Measurements from ENCODE around the gene TGFA.
"Not testable (repeated sequence)": the region's sequence is repeated elsewhere in the genome, so short reads cannot be mapped to it uniquely, and the experiment has no call there.

TGFA gene

DNA sequence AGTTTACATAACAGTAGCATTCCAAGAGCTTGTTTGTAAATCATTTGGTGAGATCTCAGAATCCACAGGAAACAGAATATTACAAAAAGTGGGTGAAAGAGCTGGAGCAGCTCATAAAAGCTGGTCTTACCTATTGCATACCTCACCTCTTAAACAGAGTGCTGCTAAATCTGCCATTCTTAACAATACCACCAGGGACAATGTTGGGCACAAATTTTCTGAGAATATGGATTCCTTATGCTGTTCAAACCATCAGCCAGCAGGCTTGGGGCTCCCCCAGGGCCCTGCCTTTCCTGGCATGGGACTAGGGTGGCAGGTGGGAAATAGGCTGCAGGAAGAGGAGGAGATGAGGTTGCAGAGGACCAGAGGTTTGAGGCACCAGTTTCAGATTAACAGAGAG, 55.6 kb downstream of the TGFA start:
- DNase-seq (ENCODE audit: low read depth, low spot score), result no peak

DNA sequence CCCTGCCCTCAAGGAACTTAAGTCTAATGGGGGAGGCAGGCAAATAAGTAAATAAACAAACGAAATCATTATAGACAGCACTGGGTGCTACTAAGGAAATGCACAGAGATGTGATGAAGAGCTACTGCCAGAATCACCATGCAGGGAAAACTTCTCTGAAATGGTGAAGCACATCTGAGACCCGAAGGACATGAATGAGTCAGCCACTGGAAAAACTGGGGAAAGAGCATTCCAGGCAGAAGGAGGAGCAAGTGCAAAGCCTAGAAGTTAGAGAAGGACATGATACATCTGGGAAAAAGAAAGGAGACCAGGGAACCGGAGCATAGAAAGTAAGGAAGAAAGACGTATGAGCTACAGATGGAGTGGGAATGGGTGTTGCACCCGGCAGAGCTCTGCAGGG, 56.8 kb downstream of the TGFA start:
- DNase-seq (ENCODE audit: low read depth, low spot score), result no peak

DNA sequence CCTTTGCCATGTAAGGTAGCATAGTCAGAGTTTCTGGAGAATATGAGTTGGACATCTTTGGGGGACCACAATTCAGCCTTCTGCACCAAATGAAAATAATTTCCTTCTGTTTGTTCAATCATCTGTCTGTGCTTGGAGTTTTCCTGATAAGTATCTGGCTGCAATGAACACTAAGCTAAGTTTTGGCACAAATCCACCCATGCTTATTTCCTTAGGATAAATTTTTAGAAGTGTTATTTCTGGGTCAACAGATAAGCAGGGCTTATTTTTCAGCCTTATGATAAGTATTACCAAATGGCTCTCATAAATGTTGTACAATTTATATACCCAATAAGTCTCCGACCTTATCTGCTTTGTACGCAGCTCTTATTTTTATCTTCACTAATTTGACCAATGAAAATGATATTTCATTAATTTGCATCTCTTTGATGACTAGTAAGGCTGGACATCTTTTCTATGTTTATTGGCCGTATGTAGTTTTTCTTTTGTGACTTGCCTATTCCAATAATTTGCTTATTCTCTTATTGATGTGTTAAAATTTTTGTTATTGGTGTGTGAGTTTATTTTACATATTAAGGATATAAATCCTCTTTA, 59.2 kb downstream of the TGFA start:
- no peak for DNase-seq (ENCODE audit: low read depth, low spot score)

DNA sequence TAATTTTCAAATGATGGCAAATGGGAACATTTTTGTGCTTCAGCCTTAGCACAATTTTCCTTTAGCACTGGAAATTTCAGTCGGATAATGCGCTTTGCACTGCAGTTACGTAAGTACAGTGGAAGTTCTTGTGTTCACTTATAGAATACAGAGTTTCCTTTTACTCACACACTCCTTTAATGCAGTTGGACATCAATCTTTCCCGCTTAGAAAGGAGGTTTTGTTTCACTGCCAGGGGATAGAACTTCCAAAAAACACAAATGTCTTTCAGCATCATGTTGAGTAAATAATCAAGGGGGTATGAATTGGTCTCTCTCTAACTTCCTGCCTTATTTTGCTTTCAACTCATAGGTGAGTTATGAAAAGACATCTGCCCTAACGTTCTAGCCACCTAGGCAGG, 63.2 kb downstream of the TGFA start:
- DNase-seq (ENCODE audit: low read depth, low spot score), result no peak

DNA sequence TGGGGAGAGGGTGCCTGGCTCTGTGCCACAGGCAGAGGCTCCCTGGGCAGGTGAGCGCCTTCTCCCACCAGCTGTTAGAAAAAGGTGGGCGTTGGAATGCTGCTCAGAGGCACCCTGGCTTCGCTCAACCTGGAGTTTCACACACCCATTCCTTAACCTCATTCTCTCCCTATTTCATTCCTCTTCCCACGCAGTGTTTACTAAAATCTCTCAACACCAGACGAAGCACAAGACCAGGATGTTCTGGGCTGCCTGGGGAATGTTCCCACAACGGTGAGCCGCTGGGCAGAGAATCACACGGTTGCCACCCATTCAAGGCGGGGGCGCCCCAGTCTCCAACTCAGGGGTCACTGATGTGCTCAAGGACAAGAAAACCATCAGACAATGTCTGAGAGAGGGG, 64.5 kb downstream of the TGFA start:
- DNase-seq (ENCODE audit: low read depth, low spot score), result no peak

DNA sequence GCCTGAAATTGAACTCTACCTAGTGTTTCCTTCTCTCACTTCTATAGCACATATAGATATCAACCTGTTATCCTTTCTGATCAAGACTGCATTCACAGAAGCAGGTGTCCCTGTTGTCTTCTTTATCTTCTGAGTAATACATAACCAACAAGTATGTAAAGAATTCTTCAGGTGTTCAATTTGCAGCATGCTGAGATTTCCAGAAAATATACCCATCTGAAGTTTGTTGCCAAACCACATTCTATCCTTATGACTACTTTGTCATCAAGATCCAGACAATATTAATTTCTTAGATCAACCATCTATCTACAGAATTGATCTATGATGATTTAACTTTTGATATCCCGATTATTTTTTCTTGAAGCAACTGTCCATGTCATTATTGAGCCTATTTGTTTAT, 69.5 kb downstream of the TGFA start:
- DNase-seq (ENCODE audit: low read depth, low spot score), result no peak

DNA sequence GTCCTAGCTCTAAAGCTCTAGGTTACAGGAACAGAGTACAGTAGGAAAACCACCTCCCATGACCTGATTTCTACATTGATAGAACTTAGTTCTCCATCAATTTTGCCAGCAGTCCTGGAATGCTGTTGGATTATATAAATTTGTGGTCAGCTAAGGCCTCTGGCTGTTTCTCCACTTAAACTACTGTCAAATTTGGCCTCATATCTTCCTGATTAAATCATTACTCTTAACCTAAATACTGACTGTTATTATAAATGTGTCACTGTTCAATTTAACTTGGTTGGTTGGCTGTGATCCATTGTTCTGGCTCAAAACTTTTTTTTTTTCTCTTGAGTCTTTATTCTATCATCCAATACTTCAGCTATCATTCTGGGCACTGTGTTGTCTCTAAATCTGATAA, 71.2 kb downstream of the TGFA start:
- no peak for DNase-seq (ENCODE audit: low read depth, low spot score)

DNA sequence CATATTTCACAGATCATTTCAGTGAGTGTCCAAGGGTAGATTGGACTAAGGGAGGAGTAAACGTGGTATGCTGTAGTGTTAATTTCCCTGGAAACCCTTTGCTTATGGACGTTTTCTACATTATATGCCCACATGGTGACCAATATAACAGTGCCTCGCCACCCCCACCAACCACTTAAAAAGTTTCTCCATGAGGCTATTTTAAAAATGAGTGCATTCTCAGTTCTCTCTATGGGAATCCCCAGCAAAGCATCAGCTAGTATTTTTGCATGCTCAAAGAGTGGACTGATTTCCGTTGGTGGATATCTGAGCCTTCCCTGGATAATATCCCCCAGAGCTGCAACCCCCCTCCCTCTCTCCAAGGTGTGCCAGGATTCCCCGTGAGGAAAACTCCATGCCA, 73.2 kb downstream of the TGFA start:
- no peak for DNase-seq (ENCODE audit: low read depth, low spot score)

DNA sequence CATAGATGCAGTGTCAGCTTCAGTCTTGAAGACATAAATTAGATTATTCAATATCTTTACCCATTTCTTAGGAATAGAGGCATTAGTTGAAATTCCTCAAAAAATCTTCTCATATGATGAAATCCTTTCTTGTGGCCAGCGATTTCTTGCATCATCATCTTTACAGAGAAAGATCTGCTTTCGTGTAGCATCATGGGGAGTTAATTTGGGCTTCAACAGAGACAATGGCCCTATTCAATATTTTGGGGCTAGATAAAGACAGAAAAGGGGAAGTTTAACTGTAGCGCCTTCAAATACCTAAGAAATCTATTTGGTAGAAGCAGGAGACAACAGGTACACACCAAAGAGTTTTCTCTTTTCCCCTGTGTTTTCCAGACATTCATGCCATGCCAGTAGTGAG, 73.8 kb downstream of the TGFA start:
- no peak for DNase-seq (ENCODE audit: low read depth, low spot score)

DNA sequence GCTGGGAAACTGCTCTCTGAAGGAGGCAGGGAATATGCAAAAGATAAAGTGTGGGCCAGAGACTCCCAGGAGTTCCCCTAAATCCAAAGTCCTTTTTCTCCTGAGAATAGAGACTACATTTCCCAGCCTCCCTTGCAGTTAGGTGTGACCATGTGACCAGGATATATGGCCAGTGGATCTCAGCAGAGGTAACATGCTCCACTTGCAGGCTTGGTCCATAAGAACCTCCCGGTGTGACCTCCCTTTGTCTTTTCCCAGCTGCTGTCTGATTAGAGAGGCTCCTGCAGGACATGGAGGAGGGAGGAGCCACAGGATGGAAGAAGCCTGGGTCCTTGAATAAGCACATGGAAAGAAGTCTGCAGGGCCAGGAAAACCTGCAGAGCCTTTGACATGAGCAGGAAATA, 76.2 kb downstream of the TGFA start:
- no peak for DNase-seq (ENCODE audit: low read depth, low spot score)

DNA sequence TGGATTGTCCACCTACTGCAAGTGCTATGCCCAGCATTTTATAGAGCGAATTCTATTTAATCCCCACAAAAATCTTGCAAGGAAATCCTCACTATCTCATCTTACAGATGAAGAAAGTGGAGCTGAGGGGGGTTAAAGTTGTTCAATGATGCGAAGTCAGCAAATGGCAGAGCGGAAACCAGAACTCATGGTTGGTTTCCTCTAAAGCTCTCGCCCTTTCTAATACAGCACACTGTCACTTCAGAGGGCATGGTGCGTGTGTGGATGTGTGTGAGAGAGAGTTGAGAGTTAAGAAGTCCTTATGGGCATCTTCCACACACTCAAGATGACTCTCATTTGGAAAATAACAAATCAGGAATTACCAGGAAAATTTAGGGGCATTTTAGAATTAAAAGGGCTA, 78.4 kb downstream of the TGFA start:
- no peak for DNase-seq (ENCODE audit: low read depth, low spot score)

DNA sequence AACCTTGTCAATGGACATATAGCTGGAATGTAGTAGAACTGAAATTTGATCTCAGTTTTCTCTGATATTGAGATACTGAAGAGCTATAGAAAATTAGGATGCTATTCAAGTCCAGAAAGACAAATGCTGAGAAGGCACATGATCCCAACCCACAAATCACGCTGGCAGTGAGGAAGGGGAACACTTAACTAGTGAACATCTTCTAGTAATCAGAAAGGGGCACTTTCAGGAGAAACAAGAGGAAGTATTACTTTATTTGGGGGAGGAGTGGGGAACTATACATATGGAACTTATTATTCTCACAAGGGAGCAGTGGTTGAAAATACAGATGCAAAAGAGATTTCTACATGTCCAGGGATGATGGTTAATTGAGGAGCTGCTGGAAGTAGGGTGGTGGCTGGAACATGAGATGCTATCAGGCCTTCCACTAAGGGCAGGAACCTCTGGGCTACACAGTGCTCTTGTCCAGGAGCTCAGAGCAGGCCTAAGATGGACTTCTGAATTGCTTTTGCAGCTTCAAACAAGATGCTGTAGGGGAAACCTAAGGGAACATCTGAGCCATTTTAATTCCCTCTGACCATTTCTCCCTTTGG, 79.3 kb downstream of the TGFA start:
- DNase-seq (ENCODE audit: low read depth, low spot score), result no peak

DNA sequence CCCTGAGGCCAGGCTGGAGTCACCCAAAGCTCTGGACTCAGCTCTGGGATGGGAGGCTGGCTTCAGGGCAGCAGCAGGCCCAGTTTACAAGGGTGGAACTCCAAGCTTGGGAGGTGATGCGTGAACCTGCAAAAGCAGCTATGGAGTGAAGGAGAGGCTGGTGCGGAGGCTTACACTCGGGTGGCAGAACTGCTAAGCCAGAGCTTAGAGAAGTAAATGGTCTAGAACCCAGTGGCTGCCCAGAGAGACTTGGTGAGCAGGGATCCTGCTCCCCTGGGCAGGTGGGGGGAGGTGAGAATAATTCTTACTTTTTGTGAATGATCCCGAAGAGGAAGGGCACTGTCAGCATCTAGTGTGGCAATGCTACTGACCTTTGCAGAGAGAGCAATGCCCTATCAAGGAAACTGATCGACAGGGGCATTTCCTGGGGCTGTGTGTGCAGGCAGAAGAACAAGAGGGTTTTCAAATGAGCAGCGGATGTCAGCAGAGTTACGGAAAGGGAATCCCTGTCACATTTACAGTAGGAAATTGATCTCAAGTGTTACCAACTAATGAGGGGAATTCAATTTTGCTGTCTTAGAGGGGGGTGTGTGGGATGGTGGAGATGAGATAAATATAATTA, 80.4 kb downstream of the TGFA start:
- DNase-seq (ENCODE audit: low read depth, low spot score), result no peak

DNA sequence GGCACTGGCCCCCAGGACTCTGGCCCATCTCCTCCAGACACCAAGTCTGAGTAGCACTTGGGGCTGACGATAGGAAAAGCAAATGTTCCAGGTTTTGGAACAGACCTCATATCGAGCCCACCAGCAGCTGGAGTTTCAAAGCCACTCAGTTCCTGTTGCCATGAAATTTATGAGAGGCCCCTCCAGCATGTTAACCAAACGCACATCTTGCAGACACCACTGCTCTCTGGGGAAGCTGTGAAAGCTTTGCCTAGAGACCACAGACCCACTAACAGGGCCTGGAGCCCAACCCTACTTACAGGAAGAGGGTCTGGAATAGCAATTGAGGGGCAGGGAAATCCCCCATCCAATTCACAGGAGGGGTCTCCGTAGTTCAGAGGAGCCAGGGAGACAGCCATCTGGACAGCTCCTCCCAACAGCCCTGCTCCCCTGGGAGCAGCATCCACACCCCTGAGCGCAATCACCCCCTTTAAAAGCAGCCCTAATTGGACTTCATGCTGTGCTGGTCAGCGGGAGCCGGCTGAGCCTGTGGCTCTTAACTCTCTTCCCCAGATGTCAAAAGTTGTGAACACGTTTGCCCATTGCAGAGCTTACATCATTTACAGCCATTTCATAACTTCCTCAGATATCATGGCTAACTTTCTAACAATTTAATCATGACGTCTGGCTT, 81.3 kb downstream of the TGFA start:
- no peak for DNase-seq (ENCODE audit: low read depth, low spot score)

DNA sequence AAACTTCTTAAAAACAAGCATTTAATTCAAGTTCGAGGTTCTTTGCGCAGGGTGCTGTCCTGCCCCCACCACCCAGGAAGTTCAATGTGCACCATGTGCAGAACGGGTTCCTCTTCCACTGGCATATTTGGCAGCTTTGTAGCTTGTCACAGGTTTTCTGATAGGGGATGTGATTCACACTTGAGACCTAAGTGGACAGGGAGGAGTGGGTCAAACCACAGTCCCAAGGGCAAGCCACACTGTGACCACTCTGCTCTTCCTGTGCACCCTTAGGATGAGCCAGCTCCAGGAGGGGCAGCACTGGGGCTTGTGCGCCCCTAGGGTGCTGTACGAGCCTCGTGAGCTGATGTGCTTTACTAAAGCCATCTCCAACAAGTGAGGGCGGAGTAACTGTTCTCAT, 82.5 kb downstream of the TGFA start:
- no peak for DNase-seq (ENCODE audit: low read depth, low spot score)

DNA sequence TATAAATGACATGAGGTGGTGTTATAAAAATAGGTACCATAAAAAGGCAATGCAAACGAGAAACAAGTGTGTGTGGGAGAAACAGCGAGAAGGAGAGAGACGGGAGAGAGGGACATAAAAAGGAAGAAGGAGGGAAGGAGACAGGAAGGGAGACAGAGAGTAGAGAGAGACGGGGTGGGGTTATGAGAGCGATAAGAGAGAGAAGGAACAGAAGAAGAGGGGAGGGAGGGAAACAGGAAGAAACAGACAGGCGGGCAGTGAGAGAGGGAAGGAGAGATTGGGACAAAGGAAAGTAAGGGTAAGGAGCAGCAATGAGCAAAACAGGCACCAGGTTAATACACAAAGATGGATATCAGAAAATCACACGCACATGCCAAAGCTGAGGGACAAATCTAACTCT, 83.7 kb downstream of the TGFA start:
- DNase-seq (ENCODE audit: low read depth, low spot score), result no peak

DNA sequence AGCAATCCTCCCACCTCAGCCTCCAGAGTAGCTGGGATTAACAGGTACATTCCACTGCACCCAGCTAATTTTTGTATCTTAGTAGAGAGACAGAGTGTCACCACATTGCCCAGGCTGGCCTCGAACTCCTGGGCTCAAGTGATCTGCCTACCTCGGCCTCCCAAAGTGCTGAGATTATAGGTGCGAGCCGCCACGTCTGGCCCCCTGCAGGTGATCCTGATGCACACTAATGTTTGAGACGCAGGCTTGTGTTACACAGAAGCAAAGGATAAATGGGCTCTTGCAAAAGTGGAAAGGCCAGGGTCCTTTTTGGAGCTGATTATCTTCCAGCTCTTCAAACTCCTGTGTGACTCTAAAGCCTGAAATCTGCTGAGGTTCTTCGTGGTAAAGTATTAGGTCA, 84.2 kb downstream of the TGFA start:
- DNase-seq (ENCODE audit: low read depth, low spot score), result no peak

DNA sequence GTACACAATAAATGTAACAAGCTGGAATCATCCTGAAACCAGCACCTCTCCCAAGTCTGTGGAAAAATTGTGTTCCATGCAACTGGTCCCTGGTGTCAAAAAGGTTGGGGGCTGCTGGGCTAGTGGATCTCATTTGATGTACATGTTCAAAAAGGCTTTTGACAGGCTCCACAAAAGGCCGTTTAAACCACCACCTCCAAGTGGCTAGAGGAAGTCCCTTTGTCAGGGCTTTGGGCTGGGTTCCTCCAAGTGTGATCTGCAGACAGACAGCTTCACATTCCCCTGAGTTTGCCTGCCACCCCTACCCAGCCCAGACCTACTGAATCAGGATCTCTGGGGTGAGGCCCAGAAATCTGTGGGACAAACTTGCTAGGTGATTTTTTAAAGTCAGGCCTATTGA, 84.7 kb downstream of the TGFA start:
- DNase-seq (ENCODE audit: low read depth, low spot score), result no peak

DNA sequence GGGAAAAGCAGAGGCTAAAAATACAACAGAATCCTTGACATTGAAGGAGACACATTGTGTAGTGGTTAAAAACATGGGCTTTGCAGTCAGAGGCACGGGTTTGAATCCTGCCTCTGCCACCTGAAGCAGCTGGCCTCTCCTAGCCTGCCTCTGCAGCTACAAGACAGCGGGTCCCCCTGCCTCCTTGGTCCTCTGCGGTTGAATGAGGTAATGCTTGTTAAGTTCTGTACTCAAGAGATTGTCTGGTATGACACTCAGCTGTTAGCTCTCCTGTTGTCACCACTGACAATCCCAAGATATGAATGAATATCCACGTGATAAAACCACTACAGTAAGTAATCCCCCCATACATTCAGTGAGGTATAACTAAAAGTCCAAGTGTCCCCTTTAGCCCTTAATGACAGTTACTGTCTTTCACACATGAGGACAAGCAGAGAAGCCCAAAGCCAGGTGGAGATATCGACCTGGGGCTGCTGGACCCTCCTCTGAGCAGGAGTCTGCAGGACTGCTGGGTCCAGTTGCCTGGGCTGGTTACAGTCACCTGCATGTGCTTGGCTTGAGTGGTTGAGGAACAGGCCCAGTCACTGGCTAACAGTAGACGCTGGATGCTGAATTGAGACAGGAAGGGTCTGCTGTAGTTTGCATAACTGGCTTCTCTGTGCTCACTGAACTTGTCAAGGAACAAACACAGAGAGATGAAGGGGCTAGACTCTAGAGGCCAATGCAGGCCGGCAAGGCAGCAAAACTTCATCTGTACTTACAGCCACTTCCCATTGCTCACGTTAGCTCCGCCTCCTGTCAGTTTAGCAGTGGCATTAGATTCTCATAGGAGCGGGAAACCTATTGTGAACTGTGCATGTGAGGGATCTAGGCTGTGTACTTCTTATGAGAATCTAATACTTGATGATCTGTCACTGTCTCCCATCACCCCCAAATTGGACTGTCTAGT, 85.5 kb downstream of the TGFA start:
- DNase-seq (ENCODE audit: low read depth, low spot score), result no peak

DNA sequence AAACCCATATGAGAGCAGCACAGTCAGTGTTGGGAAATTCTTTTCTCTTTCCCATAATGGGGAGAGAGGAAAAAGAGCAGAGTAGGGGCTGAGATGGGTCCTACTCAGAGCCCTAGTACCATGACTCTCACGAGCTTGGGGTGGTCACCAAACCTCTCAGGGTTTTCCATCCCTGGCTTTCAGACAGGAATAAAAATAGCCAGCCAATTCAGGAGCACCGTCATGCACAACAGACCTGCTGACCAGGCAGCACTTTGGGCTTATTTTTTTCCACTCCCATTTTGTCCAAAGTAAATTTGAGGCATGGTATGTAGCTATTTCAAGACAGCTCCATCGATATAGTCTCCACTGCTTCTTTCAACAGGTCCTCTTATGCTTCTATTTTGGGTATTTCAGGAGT, 86.4 kb downstream of the TGFA start:
- DNase-seq (ENCODE audit: low read depth, low spot score), result no peak

DNA sequence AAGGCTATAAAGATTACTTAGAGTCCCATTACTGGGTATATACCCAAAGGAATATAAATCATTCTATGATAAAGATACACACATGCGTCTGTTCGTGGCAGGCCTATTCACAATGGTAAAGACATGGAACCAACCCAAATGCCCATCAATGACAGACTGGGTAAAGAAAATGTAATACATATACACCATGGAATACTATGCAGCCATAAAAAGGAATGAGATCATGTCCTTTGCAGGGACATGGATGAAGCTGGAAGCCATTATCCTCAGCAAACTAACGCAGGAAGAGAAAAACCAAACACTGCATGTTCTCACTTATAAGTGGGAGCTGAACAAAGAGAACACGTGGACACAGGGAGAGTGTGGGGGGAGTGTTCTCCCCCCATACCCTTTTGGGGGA, 87.0 kb downstream of the TGFA start:
- DNase-seq (ENCODE audit: low read depth, low spot score), result not testable (repeated sequence)

DNA sequence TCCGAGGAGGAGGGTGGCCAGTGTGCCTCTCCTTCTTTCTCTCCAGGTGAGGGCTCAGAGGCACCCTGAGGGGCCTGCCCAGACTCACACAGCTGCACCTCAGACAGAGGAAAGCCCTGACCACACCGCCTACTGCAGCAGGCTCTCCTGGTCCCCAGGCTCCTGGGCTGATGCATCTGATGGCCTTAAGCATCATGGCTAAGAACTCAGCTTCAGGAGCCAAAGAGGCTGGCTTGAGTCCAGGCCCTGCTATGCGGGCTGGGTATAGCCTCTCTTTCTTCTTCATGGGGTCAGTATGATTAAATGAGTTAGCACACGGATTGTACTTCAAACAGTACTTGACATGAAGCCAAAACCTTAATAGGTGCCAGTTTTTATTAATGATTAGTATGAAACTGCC, 89.6 kb downstream of the TGFA start:
- no peak for DNase-seq (ENCODE audit: low read depth, low spot score)
